Activated T-cell treated with anti-CD3 and anti-CD28 coated beads, Interleukin-2, amount 50 U/mL, for 72 hours (primary cell): Measurements from ENCODE around the gene NR3C1. TPM values are rescaled to one million over a fixed set of nuclear protein-coding genes. Genes with fewer than 3 reads are reported as not detected.
A peak's percentile ranks its signal among the peaks of the same experiment; 100 is the strongest.

Experiments
- ATAC-seq, 2 donors: fragments of 150-1000 bp; cut with Tn5 transposase; replicated peaks in 1 of 2; 2 replicates each; pipeline ENCODE4 v1.10.0; 2021; ENCODE audit warnings: moderate library complexity in 2 of 2, mild to moderate bottlenecking in 1 of 2
- DNase-seq, 2 donors: peaks; one replicate each; pipeline ENCODE4 v3.0.0; 2021 to 2022; ENCODE audit warnings: mixed read lengths in 1 of 2
- H3K27ac Mint-ChIP-seq: one replicate; pipeline ENCODE4 v1.8.0; 2022; ENCODE audit warnings: mild to moderate bottlenecking, moderate library complexity, mixed read lengths
- H3K27me3 Mint-ChIP-seq: one replicate; pipeline ENCODE4 v1.8.0; 2022; ENCODE audit warnings: low read depth, mixed read lengths
- H3K36me3 Mint-ChIP-seq, 2 donors: one replicate each; pipeline ENCODE4 v1.8.0; 2022; ENCODE audit warnings: mixed read lengths in 2 of 2, mild to moderate bottlenecking in 1 of 2; ENCODE audit not compliant: insufficient read depth in 2 of 2
- H3K4me1 Mint-ChIP-seq: one replicate; pipeline ENCODE4 v1.8.0; 2022; ENCODE audit warnings: low read depth, mixed read lengths
- H3K4me3 Mint-ChIP-seq, 2 donors: one replicate each; pipeline ENCODE4 v1.8.0; 2022; ENCODE audit warnings: mild to moderate bottlenecking in 2 of 2, mixed read lengths in 2 of 2, moderate library complexity in 2 of 2
- H3K9me3 Mint-ChIP-seq, 2 donors: one replicate each; pipeline ENCODE4 v1.8.0; 2022; ENCODE audit warnings: mixed read lengths in 2 of 2
- total RNA-seq, 2 donors: library from RNA; stranded (reverse); gene quantifications; one replicate each; pipeline ENCODE4 v1.2.3, GENCODE V29; 2022

Gene NR3C1
- total RNA-seq, 2 donors from 2014 or later = 93.5 to 104 TPM

GRCh38 chr5:143416411-143416810 lies 12.9 kb upstream of the NR3C1 start:
- Mint-ChIP-seq H3K4me3 (peak overlapping the region in 1 of 2 donors; percentile 5), H3K27me3 (no peaks in the 10 kb centered on the region), H3K4me1 (peaks cover 36% of the 10 kb centered on the region), H3K27ac (no peak overlapping the region), H3K36me3 (no peaks in the 10 kb centered on the region), H3K9me3 (no peaks in the 10 kb centered on the region)
- no peak for ATAC-seq
- DNase-seq = no peak

DNA sequence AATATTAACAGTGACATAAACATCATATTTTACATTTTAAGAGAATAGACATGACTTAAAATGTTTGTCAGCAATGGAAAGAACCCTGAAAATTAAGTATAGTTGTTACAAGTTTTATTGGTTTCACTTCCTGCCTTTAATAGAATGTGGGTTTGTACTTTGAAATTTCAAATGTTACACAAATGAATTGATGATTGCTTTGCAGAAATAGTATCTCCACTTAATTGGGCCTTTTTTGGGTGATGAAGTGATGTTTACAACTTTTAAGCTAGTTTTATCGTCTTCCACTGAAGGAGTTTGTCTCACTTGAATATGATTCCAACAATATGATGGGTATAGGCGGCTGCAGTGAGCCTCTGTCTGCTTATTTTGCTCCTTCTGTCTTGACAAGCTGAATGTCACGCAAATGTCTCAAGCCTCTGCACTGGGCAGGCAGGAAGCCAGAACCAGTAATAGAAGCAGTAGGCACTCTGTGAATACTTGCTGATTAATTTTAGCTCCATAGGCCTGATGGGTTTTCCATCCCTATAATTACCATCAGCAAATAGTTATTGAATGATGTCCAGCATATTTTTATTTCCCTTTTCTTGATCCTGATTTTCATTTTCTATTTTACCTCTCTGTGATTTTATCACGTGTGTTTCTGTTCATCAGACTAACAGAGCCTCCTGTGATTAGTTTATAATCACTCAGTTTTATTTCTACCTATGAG lies 10.6 kb upstream of the NR3C1 start:
- Mint-ChIP-seq H3K36me3 (peaks cover 0 to 1% of the 10 kb centered on the region in 2 donors), H3K27me3 (no peaks in the 10 kb centered on the region), H3K9me3 (no peaks in the 10 kb centered on the region), H3K4me1 (peaks cover 36% of the 10 kb centered on the region), H3K27ac (peak overlapping the region; percentile 21), H3K4me3 (peak overlapping the region in 1 of 2 donors; percentile 27)
- DNase-seq = no peak
- no peak for ATAC-seq

DNA sequence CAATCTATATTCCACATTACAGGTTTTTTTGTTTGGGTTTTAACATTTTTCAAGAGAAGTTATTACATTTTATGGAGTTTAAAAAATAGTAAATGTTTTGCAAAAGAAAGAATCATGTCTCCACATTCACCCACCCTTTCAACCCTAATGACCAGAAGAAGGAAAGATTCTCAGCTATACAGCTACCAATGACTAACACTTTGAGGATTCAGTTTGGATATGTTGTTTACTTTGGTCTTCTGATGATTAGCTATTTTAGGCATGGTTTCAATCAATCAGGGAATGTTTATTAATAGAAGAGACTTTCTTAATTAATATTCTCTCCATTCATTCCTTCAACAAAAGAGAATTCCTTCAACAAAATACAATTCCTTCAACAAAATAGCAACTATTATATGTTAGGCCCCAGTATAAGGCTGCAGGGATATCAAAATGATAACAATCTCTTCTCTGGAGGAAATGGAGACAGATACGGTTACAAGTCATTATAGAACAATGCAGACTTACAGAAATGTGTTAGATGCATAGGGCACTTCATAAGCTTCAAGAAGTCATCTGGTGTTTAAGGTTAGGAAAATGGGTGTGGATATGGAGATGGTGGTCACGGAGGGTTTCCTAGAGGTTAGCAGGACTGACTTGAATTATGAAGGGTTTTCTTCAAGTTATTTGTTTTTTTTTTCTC lies 9.3 kb upstream of the NR3C1 start:
- Mint-ChIP-seq H3K4me3 (peak overlapping the region in 1 of 2 donors; percentile 13), H3K4me1 (peaks cover 25% of the 10 kb centered on the region), H3K27ac (no peak overlapping the region), H3K9me3 (no peaks in the 10 kb centered on the region), H3K36me3 (peaks cover 0 to 1% of the 10 kb centered on the region in 2 donors), H3K27me3 (no peaks in the 10 kb centered on the region)
- no peak for DNase-seq
- no peak for ATAC-seq

DNA sequence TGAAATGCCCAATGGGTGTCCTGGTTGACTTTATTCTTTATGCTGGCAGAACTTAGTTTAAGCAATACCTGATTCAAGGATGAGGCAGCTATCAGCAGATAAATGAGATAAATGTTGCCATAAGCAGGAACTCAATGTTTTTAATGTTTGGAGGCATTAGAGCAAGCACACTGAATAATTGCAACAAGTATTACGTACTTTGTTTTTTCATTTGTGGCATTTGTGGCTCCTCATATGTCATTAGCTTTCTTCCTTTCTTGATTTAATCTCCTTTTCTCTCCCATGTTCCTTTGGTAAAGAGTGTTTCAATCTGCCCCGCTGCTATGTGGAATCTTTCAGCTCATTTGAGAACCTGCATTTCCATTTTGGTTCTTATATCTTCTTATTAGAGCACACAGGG lies 6.4 kb upstream of the NR3C1 start:
- peaks cover 0 to 3% of the 10 kb centered on the region in 2 donors for H3K9me3 Mint-ChIP-seq
- ATAC-seq (no peak), DNase-seq (no peak)
- H3K27me3 Mint-ChIP-seq = no peaks in the 10 kb centered on the region
- H3K4me3 Mint-ChIP-seq = peak overlapping the region in 1 of 2 donors; percentile 62
- H3K4me1 Mint-ChIP-seq = peaks cover 44% of the 10 kb centered on the region
- H3K27ac Mint-ChIP-seq = peak overlapping the region; percentile 29
- H3K36me3 Mint-ChIP-seq = peaks cover 1 to 12% of the 10 kb centered on the region in 2 donors

- H3K9me3 Mint-ChIP-seq = peaks cover 0 to 3% of the 10 kb centered on the region in 2 donors
- no peaks in the 10 kb centered on the region for H3K27me3 Mint-ChIP-seq
- H3K4me1 Mint-ChIP-seq = peaks cover 29% of the 10 kb centered on the region
- H3K4me3 Mint-ChIP-seq = peak overlapping the region; percentile 79 to 83
- no peak for ATAC-seq
- peak overlapping the region; percentile 98 for H3K27ac Mint-ChIP-seq
- DNase-seq = no peak
- H3K36me3 Mint-ChIP-seq = peaks cover 5 to 12% of the 10 kb centered on the region in 2 donors
These were observed 2.9 kb upstream of the NR3C1 start for GRCh38 chr5:143406408-143406807.

- H3K4me1 Mint-ChIP-seq = peaks cover 35% of the 10 kb centered on the region
- peaks cover 0 to 3% of the 10 kb centered on the region in 2 donors for H3K9me3 Mint-ChIP-seq
- no peaks in the 10 kb centered on the region for H3K27me3 Mint-ChIP-seq
- ATAC-seq (no peak), DNase-seq (no peak)
- H3K4me3 Mint-ChIP-seq = peak overlapping the region; percentile 83 to 96
- H3K36me3 Mint-ChIP-seq = peaks cover 5 to 13% of the 10 kb centered on the region in 2 donors
- peak overlapping the region; percentile 98 for H3K27ac Mint-ChIP-seq
These were observed 2.3 kb upstream of the NR3C1 start for GRCh38 chr5:143405849-143406098.

DNA sequence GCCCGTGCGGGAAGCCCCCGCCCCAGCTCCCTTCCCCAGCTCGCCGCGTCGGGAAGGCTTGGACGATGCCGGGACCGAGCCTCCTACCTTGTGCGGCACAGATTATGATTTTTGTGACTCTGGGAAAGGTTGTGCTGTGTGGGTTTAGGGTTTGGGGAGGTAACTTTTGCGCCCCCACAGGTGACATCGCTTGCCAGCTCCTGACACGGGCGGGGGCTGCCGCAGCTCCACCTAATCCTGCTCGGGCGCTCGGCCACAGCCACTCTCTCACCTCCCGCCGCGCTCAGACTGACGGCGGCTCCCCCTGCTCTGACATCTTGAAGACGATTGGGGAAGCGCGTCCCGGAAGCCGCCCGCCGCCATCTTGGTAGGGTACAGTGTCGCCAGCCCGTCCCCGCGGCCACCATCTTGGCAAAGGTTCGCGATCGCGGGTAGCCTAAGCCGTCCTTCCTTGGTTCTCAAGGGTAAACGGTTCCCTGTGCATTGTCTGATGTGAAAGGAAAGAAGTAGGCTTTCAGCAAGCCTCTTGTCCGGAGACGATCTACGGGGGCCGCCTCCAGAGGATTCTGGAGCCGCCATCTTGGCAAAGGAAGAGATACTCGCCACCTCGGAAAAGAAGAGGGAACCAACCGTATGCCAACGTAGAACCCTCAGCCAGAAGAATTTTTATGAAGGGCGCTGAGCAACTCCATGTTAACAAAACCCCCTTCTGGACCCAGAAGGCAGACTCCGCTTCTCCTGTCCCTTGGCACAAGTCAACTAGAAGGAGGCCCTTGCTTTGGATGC lies 1.8 kb upstream of the NR3C1 start:
- Mint-ChIP-seq H3K4me1 (peaks cover 40% of the 10 kb centered on the region), H3K27ac (peak overlapping the region; percentile 98), H3K9me3 (peaks cover 0 to 3% of the 10 kb centered on the region in 2 donors), H3K27me3 (no peaks in the 10 kb centered on the region), H3K4me3 (peak overlapping the region; percentile 83 to 96), H3K36me3 (peaks cover 8 to 18% of the 10 kb centered on the region in 2 donors)
- DNase-seq (peak; percentile 92), ATAC-seq (peak; percentile 46 to 54)

DNA sequence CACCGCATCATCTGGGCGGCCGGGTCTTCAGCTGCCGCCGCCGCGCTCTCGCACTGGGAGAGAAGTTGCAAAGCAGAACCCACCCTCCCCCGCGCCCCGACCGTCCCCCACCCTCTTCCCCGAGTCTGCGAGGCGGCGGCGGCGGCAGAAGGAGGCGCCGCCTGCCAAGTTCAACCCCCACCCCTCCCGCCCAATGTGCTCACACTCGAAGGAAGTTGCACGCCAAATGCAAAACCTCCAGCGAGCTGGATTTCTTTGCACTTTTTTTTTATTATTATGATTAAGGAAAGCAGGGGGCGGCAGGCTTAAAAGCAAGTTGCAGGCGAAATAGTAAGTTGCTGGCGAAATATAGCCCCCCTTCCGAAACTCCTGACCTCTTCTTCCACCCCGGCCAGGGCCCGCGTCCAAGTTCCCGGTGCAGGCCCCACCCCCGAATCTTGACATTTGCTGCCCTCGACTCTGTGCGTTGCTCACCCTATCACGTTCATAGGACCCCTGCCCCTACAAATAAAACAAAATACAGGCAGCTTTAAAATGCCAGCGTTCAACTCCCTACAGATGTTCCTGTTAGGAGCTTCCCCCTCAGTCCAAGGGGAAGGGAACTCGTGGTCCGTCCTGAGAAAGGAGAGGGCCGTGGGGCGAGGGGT lies 1.1 kb upstream of the NR3C1 start:
- H3K36me3 Mint-ChIP-seq = peaks cover 11 to 25% of the 10 kb centered on the region in 2 donors
- DNase-seq = peak; percentile 75 to 77
- no peaks in the 10 kb centered on the region for H3K27me3 Mint-ChIP-seq
- peak overlapping the region; percentile 83 to 96 for H3K4me3 Mint-ChIP-seq
- peaks cover 0 to 3% of the 10 kb centered on the region in 2 donors for H3K9me3 Mint-ChIP-seq
- peak; percentile 47 to 49 for ATAC-seq
- peaks cover 47% of the 10 kb centered on the region for H3K4me1 Mint-ChIP-seq
- H3K27ac Mint-ChIP-seq = peak overlapping the region; percentile 98

DNA sequence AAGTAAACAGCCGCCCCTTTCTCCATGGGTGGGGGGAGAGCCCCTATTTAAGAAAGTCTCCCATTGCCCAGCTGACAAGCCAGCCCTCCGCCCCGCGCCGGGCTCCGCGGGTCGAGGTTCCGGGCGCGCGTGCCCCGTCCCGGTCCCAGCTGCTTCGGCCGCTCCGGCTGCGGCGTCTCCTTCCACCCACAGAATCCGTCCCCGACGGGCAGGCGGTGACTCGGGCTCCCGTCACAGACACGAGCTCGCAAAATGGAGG lies 223 bp downstream of the NR3C1 start:
- Mint-ChIP-seq H3K4me1 (peaks cover 60% of the 10 kb centered on the region), H3K9me3 (peaks cover 0 to 3% of the 10 kb centered on the region in 2 donors), H3K36me3 (peaks cover 11 to 33% of the 10 kb centered on the region in 2 donors)

DNA sequence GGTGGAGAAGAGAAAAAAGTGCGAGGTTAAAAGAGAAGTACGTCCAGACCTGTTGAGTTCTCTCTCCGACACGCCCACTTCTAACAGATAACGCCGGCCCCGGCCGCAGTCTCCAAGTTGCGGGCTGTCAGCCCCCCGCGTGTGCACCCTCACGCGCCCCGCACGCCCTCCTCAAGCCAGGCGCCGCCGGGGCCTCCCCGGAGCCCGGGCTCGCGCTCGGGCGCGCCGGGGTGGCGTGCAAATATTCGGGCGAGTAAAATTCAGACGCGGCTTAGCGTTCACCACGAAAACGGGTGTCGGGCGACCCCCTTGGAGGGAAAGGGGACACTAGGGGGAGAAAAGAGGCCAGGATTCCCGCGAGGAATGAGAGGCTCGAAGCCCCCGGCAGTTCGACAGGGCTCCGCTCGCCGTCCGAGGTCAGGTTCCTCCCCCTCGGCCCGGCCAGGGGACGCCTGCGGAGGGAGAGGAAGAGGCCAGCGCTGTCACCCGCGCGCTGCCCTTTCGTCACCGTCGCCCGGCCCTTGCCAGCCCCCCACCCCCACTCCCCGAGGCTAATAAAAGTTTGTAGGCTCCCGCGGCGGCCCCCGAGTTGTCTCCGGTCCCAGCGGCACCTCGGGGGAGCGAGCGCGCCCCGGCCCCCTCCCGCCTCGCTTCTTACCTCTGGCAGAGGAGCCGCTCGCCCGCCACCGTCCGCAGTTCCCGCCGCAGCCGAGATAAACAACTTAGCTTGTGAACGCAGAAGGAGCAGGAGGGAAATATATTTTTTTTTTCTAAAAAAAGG lies 743 bp downstream of the NR3C1 start:
- ATAC-seq = no peak
- Mint-ChIP-seq H3K27ac (peak overlapping the region; percentile 93), H3K9me3 (peaks cover 0 to 3% of the 10 kb centered on the region in 2 donors), H3K27me3 (no peaks in the 10 kb centered on the region), H3K4me1 (peaks cover 60% of the 10 kb centered on the region), H3K4me3 (peak overlapping the region; percentile 78 to 91), H3K36me3 (peaks cover 11 to 33% of the 10 kb centered on the region in 2 donors)
- peak; percentile 58 to 65 for DNase-seq

More for the DNA sequence above, 223 bp downstream of the NR3C1 start:
- DNase-seq (no peak), ATAC-seq (peak in 1 of 2 donors; percentile 11)
- no peaks in the 10 kb centered on the region for H3K27me3 Mint-ChIP-seq
- peak overlapping the region; percentile 78 to 91 for H3K4me3 Mint-ChIP-seq
- no peak overlapping the region for H3K27ac Mint-ChIP-seq

GRCh38 chr5:143402017-143402552 lies 1.4 kb downstream of the NR3C1 start:
- Mint-ChIP-seq H3K9me3 (peaks cover 0 to 3% of the 10 kb centered on the region in 2 donors), H3K4me3 (peak overlapping the region; percentile 78 to 91), H3K27me3 (no peaks in the 10 kb centered on the region), H3K4me1 (peaks cover 57% of the 10 kb centered on the region), H3K36me3 (peaks cover 11 to 33% of the 10 kb centered on the region in 2 donors), H3K27ac (peak overlapping the region; percentile 93)
- ATAC-seq (no peak), DNase-seq (no peak)
